ENCODE data around the gene DIP2B.
"Not testable (repeated sequence)": the region's sequence is repeated elsewhere in the genome, so short reads cannot be mapped to it uniquely, and the experiment has no call there.

DNA sequence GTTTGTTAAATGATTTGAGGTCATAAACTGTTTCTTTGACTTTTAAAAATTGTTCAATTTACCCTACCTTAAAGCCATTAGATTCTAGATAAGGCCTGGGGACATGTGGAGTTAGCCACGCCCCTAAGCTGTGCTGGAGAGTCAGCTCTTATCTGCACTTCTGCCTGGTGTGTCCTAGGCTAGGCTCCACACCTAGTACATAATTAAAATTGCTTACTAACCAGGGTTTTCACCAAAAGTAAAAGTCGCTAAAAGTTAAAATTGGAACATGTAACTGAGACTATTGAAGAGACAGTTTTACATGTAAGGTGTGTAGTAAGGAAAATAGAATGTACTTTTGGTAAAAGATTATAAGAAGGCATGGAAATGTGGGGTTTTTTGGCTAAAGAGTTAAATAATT lies 264.0 kb downstream of the DIP2B start:
- TF ChIP-seq ZNF384, FOXK2, ELF4, SP1 (IDR thresholded peaks at IDR 0.05): not testable (repeated sequence)
- TF ChIP-seq, protein P1, sequence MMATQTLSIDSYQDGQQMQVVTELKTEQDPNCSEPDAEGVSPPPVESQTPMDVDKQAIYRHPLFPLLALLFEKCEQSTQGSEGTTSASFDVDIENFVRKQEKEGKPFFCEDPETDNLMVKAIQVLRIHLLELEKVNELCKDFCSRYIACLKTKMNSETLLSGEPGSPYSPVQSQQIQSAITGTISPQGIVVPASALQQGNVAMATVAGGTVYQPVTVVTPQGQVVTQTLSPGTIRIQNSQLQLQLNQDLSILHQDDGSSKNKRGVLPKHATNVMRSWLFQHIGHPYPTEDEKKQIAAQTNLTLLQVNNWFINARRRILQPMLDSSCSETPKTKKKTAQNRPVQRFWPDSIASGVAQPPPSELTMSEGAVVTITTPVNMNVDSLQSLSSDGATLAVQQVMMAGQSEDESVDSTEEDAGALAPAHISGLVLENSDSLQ (IDR thresholded peaks at IDR 0.05) = not testable (repeated sequence)

Measured in HEK293T (cell line).